H1 (cell line): ENCODE measurements around the gene NDUFB6. TPM values are rescaled to one million over a fixed set of nuclear protein-coding genes. Genes with fewer than 3 reads are reported as not detected.

Source experiments
- TAF1 ChIP-seq: IDR thresholded peaks from 2 replicates; pipeline ENCODE4 v1.6.1; 2011; ENCODE audit warnings: mild to moderate bottlenecking, low read depth, low read length
- polyA plus RNA-seq, 7 experiments: library from polyadenylated mRNA; depleted of rRNA in 3 of 7; stranded (reverse) in 5 of 7; unstranded in 2 of 7; fragments of >200 nt in 5 of 7; fragments of 200-250 nt in 2 of 7; gene quantifications; 1 replicate in 5 of 7; 2 replicates in 1 of 7; 4 replicates in 1 of 7; pipeline versions ENCODE4 v1.2.1 to v1.2.3, GENCODE V29; 2011 to 2013; ENCODE audit warnings: missing spikeins in 2 of 7, mixed read lengths in 2 of 7
- total RNA-seq: library from RNA; stranded (reverse); fragmentation: NEBNext Ultra II Directional; extraction: Animal tissue kit (Norgen Biotek cat#: 25700); gene quantifications from 2 replicates; pipeline ENCODE4 v1.2.1, GENCODE V29; 2021

Gene NDUFB6
- total and polyA plus RNA-seq, 2 of the 8 experiments (the other 6 are each of a cell fraction or from before 2014, with no cell fraction given) = 55.8 to 61.4 TPM

DNA sequence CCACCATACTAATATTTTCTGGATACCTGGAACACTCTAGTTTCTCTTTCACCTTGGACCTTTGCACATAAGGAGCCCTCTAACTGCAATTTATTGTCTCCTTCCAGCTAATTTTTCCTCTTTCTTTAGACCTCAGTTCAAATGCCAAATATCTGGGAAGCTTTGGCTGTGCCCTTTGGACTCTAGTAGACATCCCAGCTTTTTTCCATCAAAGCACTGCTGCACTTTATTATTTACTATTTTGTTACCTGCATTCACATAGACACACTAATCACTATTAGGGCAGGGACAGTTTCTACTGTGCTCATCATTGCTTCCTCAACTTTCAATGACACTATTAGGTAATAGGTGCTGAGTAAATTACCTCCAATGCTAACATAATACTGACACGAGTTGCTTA lies 49.0 kb downstream of the NDUFB6 start (continued):
- TF ChIP-seq TAF1 = no peak
